ENCODE measurements around the gene GBA2.

DNA sequence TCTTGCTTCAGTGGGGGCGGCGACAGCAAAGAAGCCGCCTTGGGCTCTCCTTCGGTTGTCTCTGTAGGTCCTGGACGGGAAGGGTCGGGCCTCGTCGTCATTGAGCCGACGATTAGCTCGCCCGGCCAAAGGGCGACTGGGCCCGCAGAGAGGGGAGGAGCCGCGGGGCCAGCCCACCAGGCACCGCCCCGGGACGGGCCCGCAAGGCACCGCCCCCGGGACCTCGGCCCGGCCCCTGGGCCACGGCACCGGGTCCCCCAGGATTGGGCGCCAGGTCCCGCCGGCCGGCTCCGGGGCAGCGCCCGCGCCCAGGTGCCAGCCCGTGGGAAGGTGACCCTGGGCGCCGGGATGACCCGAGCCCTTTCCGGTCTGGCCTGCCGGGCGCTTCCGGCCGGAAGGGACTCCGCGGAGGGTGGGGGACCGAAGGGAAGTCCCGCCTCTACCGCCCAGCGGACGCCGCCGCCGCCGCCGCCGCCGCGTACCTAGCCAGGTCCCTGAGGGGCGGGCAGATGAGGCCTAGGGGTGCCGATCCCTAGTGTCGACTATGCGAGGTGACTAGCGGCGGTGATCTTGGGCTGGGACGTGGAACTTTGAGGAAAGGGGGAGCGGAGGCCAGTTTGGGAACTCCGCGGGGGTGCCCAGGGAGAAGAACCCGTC is at the start of gene GBA2, which contains the start of gene RGP1:
- peak; percentile 72 for TF ChIP-seq POLR2AphosphoS5 (IDR thresholded peaks at IDR 0.05)
- TF ChIP-seq, protein P1, sequence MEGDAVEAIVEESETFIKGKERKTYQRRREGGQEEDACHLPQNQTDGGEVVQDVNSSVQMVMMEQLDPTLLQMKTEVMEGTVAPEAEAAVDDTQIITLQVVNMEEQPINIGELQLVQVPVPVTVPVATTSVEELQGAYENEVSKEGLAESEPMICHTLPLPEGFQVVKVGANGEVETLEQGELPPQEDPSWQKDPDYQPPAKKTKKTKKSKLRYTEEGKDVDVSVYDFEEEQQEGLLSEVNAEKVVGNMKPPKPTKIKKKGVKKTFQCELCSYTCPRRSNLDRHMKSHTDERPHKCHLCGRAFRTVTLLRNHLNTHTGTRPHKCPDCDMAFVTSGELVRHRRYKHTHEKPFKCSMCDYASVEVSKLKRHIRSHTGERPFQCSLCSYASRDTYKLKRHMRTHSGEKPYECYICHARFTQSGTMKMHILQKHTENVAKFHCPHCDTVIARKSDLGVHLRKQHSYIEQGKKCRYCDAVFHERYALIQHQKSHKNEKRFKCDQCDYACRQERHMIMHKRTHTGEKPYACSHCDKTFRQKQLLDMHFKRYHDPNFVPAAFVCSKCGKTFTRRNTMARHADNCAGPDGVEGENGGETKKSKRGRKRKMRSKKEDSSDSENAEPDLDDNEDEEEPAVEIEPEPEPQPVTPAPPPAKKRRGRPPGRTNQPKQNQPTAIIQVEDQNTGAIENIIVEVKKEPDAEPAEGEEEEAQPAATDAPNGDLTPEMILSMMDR (IDR thresholded peaks at IDR 0.05): peak in 1 of 4 experiments; percentile 15

Measured in prostate gland (tissue), 2 donors.